SK-N-SH (cell line): ENCODE data around the gene ECSCR.
"Not testable (repeated sequence)": the region's sequence is repeated elsewhere in the genome, so short reads cannot be mapped to it uniquely, and the experiment has no call there.

ENCODE experiments used
- CTCF ChIP-seq: fragments of 200-600 bp; sonication (generic); IDR thresholded peaks from 2 replicates; pipeline ENCODE4 v1.6.1; 2017; ENCODE audit warnings: antibody characterized with exemption, mild to moderate bottlenecking, moderate library complexity
- EP300 ChIP-seq, 2 experiments: IDR thresholded peaks; 2 replicates each; pipeline versions ENCODE4 v1.4.0 to v1.6.1; 2012; ENCODE audit warnings: borderline replicate concordance in 1 of 2, low read depth in 1 of 2, low read length in 1 of 2
- EZH2phosphoT487 ChIP-seq: fragments of 200-600 bp; sonication (generic); IDR thresholded peaks from 2 replicates; pipeline ENCODE4 v1.6.1; 2017; ENCODE audit warnings: low read depth, mixed run types, mild to moderate bottlenecking, antibody characterized with exemption, moderate library complexity, borderline replicate concordance
- FOXM1 ChIP-seq: IDR thresholded peaks from 2 replicates; pipeline ENCODE4 v1.4.0; 2012; ENCODE audit warnings: low read depth, mild to moderate bottlenecking
- GATA2 ChIP-seq: sonication (generic); formaldehyde crosslinking; IDR thresholded peaks from 2 replicates; pipeline ENCODE4 v1.5.0; 2020; ENCODE audit warnings: mild to moderate bottlenecking, missing genetic modification reagents
- MAX ChIP-seq: IDR thresholded peaks from 2 replicates; pipeline ENCODE4 v1.4.0; 2012; ENCODE audit warnings: low read depth
- MEF2A ChIP-seq: IDR thresholded peaks from 2 replicates; pipeline ENCODE4 v1.4.0; 2012; ENCODE audit warnings: low read depth, borderline replicate concordance
- MXI1 ChIP-seq: IDR thresholded peaks from 2 replicates; pipeline ENCODE4 v1.6.1; 2012; ENCODE audit warnings: mild to moderate bottlenecking, low read depth, low read length, improper control_type of control experiment
- PBX3 ChIP-seq: IDR thresholded peaks from 2 replicates; pipeline ENCODE4; 2012
- POLR2AphosphoS5 ChIP-seq: IDR thresholded peaks from 2 replicates; pipeline ENCODE4 v1.6.1; 2012; ENCODE audit warnings: low read depth, low read length
- RAD21 ChIP-seq: IDR thresholded peaks from 2 replicates; pipeline ENCODE4 v1.6.1; 2012; ENCODE audit warnings: mild to moderate bottlenecking, low read length
- REST ChIP-seq: IDR thresholded peaks from 2 replicates; pipeline ENCODE4 v1.6.1; 2012; ENCODE audit warnings: mild to moderate bottlenecking, low read depth, low read length, moderate library complexity
- RXRA ChIP-seq: IDR thresholded peaks from 2 replicates; pipeline ENCODE4 v1.4.0; 2012; ENCODE audit warnings: low read depth, mild to moderate bottlenecking, borderline replicate concordance
- TAF1 ChIP-seq: IDR thresholded peaks from 2 replicates; pipeline ENCODE4 v1.6.1; 2012; ENCODE audit warnings: low read depth, mild to moderate bottlenecking, low read length, moderate library complexity, borderline replicate concordance

- not testable (repeated sequence) for TF ChIP-seq CTCF; MXI1; EP300 (IDR thresholded peaks at IDR 0.05; ENCODE audit: borderline replicate concordance in 1 of 2, low read depth in 1 of 2, low read length in 1 of 2); RXRA; GATA2; PBX3; REST; EZH2phosphoT487; RAD21; FOXM1; TAF1; MAX; POLR2AphosphoS5; MEF2A
Measured at GRCh38 chr5:139478657-139479423, 16.3 kb upstream of the ECSCR start.
